Upper lobe of left lung (tissue), 6 donors: ENCODE data around the gene PDSS2. TPM values are rescaled to one million over a fixed set of nuclear protein-coding genes. Genes with fewer than 3 reads are reported as not detected.
"Not testable (repeated sequence)": the region's sequence is repeated elsewhere in the genome, so short reads cannot be mapped to it uniquely, and the experiment has no call there.

Experiments used
- ATAC-seq, 2 donors: fragments of 200-7000 bp; cut with Tn5 transposase; one replicate each; pipeline ENCODE4 v1.9.1; 2022; ENCODE audit warnings: mild to moderate bottlenecking in 2 of 2, moderate library complexity in 2 of 2; ENCODE audit not compliant: low FRiP score in 2 of 2
- DNase-seq, 2 donors: peaks; one replicate each; pipeline ENCODE4 v3.0.0-alpha.2; 2019 to 2020
- H3K27ac ChIP-seq, 4 donors: fragments of 200-600 bp; sonication (generic); one replicate each; pipeline ENCODE4 v1.5.1; 2016 to 2019
- H3K27me3 ChIP-seq, 4 donors: fragments of 200-600 bp; sonication (generic); one replicate each; pipeline ENCODE4 v1.5.1; 2017 to 2019
- H3K36me3 ChIP-seq, 4 donors: fragments of 200-600 bp; sonication (generic); one replicate each; pipeline ENCODE4 v1.5.1; 2016 to 2019
- H3K4me1 ChIP-seq, 4 donors: fragments of 200-600 bp; sonication (generic); one replicate each; pipeline ENCODE4 v1.5.1; 2018 to 2019
- H3K4me3 ChIP-seq, 4 donors: fragments of 200-600 bp; sonication (generic); one replicate each; pipeline ENCODE4 v1.5.1; 2017 to 2019; ENCODE audit warnings: mild to moderate bottlenecking in 2 of 4, moderate library complexity in 1 of 4
- H3K9me3 ChIP-seq, 4 donors: fragments of 200-600 bp; sonication (generic); one replicate each; pipeline ENCODE4 v1.5.1; 2018 to 2019
- EP300 ChIP-seq, 4 donors: sonication (generic); formaldehyde crosslinking; IDR thresholded peaks; one replicate each; pipeline ENCODE4 v1.5.1; 2017; ENCODE audit warnings: antibody characterized with exemption in 4 of 4, control low read depth in 2 of 4
- POLR2A ChIP-seq, 4 donors: fragments of 450-650 bp; IDR thresholded peaks; one replicate each; pipeline ENCODE4 v1.5.1; 2016 to 2017; ENCODE audit warnings: antibody characterized with exemption in 4 of 4, mild to moderate bottlenecking in 2 of 4
- POLR2AphosphoS5 ChIP-seq, 2 donors: sonication (generic); formaldehyde crosslinking; IDR thresholded peaks; one replicate each; pipeline ENCODE4 v1.5.1; 2017; ENCODE audit warnings: antibody characterized with exemption in 2 of 2
- WGBS, 2 donors: methylation state at CpG; one replicate each; pipeline ENCODE4 v1.1.5; 2017 to 2018; 5-methylcytosine and 5-hydroxymethylcytosine counted together
- total RNA-seq, 6 donors: library from RNA; depleted of rRNA in 4 of 6; stranded (reverse); fragments of >200 nt in 4 of 6; gene quantifications; one replicate each; pipeline versions ENCODE4 v1.1.0 to v1.2.1, GENCODE V29; 2016 to 2021
- TF ChIP-seq, protein P1 (sequence below), 6 experiments: fragments of 450-650 bp in 4 of 6; fragments of 200-600 bp in 2 of 6; sonication (generic) in 2 of 6; IDR thresholded peaks; one replicate each; pipeline ENCODE4 v1.5.1; 2016 to 2019; ENCODE audit warnings: antibody characterized with exemption in 6 of 6
- donor health status: DM: no; HTN: no; CAD: no; lungs with moderate emphysema.
- donor health status: DM: no; HTN: yes; CAD: no; lungs with severe emphysema.

Gene PDSS2
- total RNA-seq, 6 donors from 2014 or later, result 5.1 to 20.9 (median 15.0) TPM

DNA sequence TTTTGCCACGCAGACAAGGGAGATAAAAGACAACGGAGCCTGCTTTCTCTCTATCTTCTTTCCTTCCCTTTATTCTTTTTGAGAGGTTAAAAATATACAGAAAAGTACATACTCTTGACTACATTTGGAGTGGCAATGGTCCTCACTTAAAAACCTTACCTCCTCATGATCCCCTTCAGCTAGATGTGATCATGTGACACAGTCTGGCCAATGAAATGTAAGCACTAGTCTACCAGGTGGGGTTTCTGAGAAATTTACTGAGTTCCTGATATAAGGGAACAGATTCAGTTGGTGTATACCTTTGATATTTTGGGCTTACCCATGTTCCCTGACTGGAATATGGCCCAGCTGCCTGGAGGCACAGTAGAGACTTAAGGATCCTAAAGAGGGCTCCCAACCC, 178.6 kb downstream of the PDSS2 start:
- Histone ChIP-seq H3K36me3 (no peaks in the 10 kb centered on the region), H3K4me3 (no peak overlapping the region), H3K27ac (no peak overlapping the region), H3K9me3 (no peaks in the 10 kb centered on the region), H3K27me3 (no peaks in the 10 kb centered on the region), H3K4me1 (no peaks in the 10 kb centered on the region)
- WGBS, 2 donors, result 92 to 97% methylated on average over 2 of the region's 2 CpGs
- ATAC-seq (no peak), DNase-seq (no peak)
- TF ChIP-seq POLR2AphosphoS5 (IDR thresholded peaks at IDR 0.05) (no peak), EP300 (IDR thresholded peaks at IDR 0.05) (no peak), POLR2A (IDR thresholded peaks at IDR 0.05) (no peak)
- TF ChIP-seq, protein P1, sequence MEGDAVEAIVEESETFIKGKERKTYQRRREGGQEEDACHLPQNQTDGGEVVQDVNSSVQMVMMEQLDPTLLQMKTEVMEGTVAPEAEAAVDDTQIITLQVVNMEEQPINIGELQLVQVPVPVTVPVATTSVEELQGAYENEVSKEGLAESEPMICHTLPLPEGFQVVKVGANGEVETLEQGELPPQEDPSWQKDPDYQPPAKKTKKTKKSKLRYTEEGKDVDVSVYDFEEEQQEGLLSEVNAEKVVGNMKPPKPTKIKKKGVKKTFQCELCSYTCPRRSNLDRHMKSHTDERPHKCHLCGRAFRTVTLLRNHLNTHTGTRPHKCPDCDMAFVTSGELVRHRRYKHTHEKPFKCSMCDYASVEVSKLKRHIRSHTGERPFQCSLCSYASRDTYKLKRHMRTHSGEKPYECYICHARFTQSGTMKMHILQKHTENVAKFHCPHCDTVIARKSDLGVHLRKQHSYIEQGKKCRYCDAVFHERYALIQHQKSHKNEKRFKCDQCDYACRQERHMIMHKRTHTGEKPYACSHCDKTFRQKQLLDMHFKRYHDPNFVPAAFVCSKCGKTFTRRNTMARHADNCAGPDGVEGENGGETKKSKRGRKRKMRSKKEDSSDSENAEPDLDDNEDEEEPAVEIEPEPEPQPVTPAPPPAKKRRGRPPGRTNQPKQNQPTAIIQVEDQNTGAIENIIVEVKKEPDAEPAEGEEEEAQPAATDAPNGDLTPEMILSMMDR (IDR thresholded peaks at IDR 0.05), result no peak

DNA sequence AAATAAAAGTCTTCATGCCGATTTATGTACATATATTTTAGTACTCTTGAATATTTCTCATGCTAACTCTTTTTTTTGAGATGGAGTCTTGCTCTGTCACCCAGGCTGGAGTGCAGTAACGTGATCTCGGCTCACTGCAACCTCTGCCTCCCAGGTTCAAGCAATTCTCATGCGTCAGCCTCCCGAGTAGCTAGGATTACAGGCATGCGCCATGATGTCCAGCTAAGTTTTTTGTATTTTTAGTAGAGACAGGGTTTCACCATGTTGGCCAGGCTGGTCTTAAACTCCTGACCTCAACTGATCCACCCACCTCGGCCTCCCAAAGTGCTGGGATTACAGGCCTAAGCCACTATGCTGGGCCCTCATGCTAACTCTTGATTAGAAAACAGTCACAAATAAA, 179.4 kb downstream of the PDSS2 start:
- H3K9me3 ChIP-seq, H3K27ac ChIP-seq, H3K4me3 ChIP-seq, H3K4me1 ChIP-seq, DNase-seq, H3K27me3 ChIP-seq, ATAC-seq, H3K36me3 ChIP-seq: not testable (repeated sequence)
- WGBS, 2 donors, result 95 to 96% methylated on average over 7 of the region's 7 CpGs

DNA sequence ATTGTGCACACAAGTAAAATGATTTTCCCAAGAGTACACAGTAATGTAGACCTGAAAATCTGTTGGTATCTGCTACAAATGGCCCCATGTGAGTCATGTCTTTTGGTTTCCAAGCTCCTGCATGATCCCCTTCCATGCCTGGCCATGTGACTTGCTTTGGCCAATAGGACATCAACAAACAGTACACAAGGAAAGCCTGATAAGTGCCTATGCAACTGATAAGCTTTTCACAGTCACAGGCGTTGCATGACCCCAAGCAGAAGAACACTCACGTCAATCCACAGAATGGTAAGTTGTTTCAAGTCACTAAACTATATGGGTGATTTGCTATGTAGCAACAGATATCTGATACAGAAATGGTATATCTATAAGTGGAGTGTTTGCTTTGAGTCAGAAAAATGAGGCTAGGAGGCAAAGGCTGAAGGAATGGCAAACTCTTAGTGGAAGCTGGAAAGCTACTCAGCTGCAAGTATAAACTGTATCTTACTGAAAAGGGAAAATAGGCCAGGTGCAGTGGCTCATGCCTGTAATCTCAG, 184.0 kb downstream of the PDSS2 start:
- Histone ChIP-seq H3K27ac (no peak overlapping the region), H3K27me3 (no peaks in the 10 kb centered on the region), H3K4me3 (no peak overlapping the region), H3K4me1 (no peaks in the 10 kb centered on the region), H3K9me3 (no peaks in the 10 kb centered on the region), H3K36me3 (peaks cover 0 to 3% (median 0%) of the 10 kb centered on the region in 4 donors)
- no peak for TF ChIP-seq POLR2A (IDR thresholded peaks at IDR 0.05)
- TF ChIP-seq EP300 (IDR thresholded peaks at IDR 0.05), result no peak
- no peak for TF ChIP-seq POLR2AphosphoS5 (IDR thresholded peaks at IDR 0.05)
- ATAC-seq (no peak), DNase-seq (no peak)
- WGBS, 2 donors, result 85 to 95% methylated on average over 2 of the region's 2 CpGs

DNA sequence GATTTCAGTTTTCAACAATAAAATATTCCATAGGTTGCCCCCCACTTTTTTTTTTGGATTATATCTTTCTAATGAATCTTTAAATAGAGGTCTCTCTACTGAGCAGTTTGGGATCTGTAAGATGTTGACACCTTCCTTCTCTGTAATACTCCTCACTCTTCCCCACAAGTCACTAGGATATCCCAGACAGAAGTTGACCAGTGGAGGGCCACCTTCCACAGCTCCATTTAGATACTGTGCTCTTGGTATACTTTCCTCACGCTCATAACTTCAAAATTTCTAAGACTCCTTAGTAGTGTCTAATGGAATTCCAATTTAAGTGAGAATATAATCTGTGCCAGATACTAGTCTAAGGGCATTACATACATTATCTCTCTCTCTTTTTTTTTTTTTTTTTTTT, 185.1 kb downstream of the PDSS2 start:
- no peaks in the 10 kb centered on the region for H3K27me3 ChIP-seq
- no peak overlapping the region for H3K27ac ChIP-seq
- DNase-seq (no peak), ATAC-seq (no peak)
- TF ChIP-seq POLR2A (IDR thresholded peaks at IDR 0.05) (no peak), POLR2AphosphoS5 (IDR thresholded peaks at IDR 0.05) (no peak), EP300 (IDR thresholded peaks at IDR 0.05) (no peak)
- TF ChIP-seq, protein P1 (IDR thresholded peaks at IDR 0.05), result no peak
- H3K4me1 ChIP-seq, result no peaks in the 10 kb centered on the region
- H3K36me3 ChIP-seq, result peaks cover 0 to 3% (median 0%) of the 10 kb centered on the region in 4 donors
- H3K9me3 ChIP-seq, result no peaks in the 10 kb centered on the region
- H3K4me3 ChIP-seq, result no peak overlapping the region
- 100% methylated on average over 1 of the region's 1 CpG for WGBS, 2 donors

DNA sequence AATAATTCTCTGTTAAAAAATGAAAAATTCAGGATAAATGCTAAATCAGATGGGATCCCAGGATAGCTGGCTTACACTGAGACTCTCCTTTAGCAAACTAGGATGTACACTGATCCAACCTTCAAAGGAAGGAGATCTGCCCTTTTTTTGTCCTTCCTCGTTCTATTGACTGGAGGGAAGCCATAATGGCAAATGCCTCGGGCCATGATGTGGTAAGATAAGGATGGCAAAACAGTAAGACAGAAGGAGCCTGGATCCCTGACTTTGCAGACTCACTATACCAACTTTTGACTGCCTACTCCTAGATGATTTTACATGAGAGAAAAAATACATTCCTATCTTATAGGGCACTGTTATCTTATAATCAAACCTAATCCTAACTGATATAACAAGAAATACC, 187.1 kb downstream of the PDSS2 start:
- ATAC-seq, result no peak
- no peak for DNase-seq
- 85 to 94% methylated on average over 2 of the region's 2 CpGs for WGBS, 2 donors
- Histone ChIP-seq H3K4me1 (no peaks in the 10 kb centered on the region), H3K27me3 (no peaks in the 10 kb centered on the region), H3K27ac (no peak overlapping the region), H3K4me3 (no peak overlapping the region), H3K9me3 (no peaks in the 10 kb centered on the region), H3K36me3 (peaks cover 0 to 3% (median 0%) of the 10 kb centered on the region in 4 donors)
- TF ChIP-seq POLR2AphosphoS5 (IDR thresholded peaks at IDR 0.05) (no peak), EP300 (IDR thresholded peaks at IDR 0.05) (no peak), POLR2A (IDR thresholded peaks at IDR 0.05) (no peak)
- TF ChIP-seq, protein P1 (IDR thresholded peaks at IDR 0.05), result no peak

DNA sequence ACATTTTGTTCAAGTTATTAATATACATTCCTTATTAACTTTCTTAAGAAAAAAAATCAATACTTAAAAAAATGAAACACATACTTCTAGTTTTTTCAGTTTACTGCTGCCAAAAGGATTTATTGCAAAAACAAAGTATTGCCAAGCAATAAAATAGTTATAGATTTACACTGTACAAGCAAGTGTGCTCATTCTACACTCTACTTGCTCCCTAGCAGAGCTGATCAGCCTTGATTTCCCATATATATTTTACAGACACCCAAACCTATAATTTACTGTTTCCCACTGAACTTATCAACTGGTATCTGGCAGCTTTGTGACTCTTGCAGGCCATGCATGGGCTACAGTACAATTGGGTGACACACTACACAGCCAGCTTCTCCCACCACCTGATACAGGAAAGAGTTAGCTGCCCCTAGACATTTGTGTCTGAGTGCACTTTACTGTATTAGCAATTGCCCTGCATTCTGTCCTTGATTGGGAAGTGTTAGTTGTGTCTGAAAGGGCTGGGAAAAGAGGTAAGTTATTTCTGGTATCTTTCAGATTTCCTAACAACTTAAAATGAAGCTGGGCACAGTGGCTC, 188.1 kb downstream of the PDSS2 start:
- Histone ChIP-seq H3K36me3 (peaks cover 0 to 3% (median 0%) of the 10 kb centered on the region in 4 donors), H3K27me3 (no peaks in the 10 kb centered on the region), H3K27ac (no peak overlapping the region), H3K4me3 (no peak overlapping the region), H3K9me3 (no peaks in the 10 kb centered on the region), H3K4me1 (no peaks in the 10 kb centered on the region)
- DNase-seq, result no peak
- no peak for ATAC-seq
- TF ChIP-seq EP300 (IDR thresholded peaks at IDR 0.05) (no peak), POLR2AphosphoS5 (IDR thresholded peaks at IDR 0.05) (no peak), POLR2A (IDR thresholded peaks at IDR 0.05) (no peak)
- TF ChIP-seq, protein P1 (IDR thresholded peaks at IDR 0.05), result no peak
